B cell (primary cell): Measurements from ENCODE around the gene ACACB.

ENCODE experiments used
- CTCF ChIP-seq: fragments of 200-600 bp; IDR thresholded peaks from one replicate; pipeline ENCODE4 v1.8.0; 2022; ENCODE audit warnings: antibody characterized with exemption, mild to moderate bottlenecking
- EZH2 ChIP-seq: IDR thresholded peaks from 2 replicates; pipeline ENCODE4 v1.6.1; 2012; ENCODE audit warnings: borderline replicate concordance, low read depth, mild to moderate bottlenecking, moderate library complexity, low read length; ENCODE audit not compliant: insufficient read depth, poor library complexity, severe bottlenecking

- no peak for TF ChIP-seq CTCF
- TF ChIP-seq EZH2: no peak
Observed at GRCh38 chr12:109147954-109148353, 31.6 kb downstream of the ACACB start.
